H54 (cell line): ENCODE data around the gene AP2A2.

Experiments used
- DNase-seq: peaks from one replicate; pipeline ENCODE4 v3.0.0; 2011; ENCODE audit warnings: low spot score, mixed read lengths; ENCODE audit not compliant: insufficient read length
- FAIRE-seq: peaks from 3 replicates; lab custom pipeline; 2011; peaks lifted over from hg19 to GRCh38; lab: Jason Lieb, UNC
- POLR2A ChIP-seq: IDR thresholded peaks from 2 replicates; pipeline ENCODE4 v1.6.1; 2011; ENCODE audit warnings: low read depth, mild to moderate bottlenecking, low read length

AP2A2 gene

DNA sequence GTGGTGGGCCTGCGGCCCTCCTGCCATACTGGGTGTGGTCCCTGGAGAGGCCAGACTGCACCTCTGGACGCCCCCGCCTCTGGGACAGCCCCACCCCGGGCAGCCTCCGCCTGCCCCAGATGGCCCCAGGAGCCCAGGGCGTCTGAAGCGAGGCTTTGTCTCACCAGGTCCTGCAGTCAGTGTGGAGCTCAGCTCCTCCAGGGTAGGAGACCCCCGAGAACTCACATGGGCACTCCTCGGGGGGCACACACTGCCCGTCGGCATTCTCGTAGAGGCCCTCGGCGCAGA is 100.4 kb downstream of the AP2A2 start:
- no peak for FAIRE-seq
- no peak for TF ChIP-seq POLR2A
- DNase-seq = no peak

- no peak for TF ChIP-seq POLR2A
- no peak for DNase-seq
- FAIRE-seq = no peak
These were observed 101.2 kb downstream of the AP2A2 start for GRCh38 chr11:1026641-1027482.

DNA sequence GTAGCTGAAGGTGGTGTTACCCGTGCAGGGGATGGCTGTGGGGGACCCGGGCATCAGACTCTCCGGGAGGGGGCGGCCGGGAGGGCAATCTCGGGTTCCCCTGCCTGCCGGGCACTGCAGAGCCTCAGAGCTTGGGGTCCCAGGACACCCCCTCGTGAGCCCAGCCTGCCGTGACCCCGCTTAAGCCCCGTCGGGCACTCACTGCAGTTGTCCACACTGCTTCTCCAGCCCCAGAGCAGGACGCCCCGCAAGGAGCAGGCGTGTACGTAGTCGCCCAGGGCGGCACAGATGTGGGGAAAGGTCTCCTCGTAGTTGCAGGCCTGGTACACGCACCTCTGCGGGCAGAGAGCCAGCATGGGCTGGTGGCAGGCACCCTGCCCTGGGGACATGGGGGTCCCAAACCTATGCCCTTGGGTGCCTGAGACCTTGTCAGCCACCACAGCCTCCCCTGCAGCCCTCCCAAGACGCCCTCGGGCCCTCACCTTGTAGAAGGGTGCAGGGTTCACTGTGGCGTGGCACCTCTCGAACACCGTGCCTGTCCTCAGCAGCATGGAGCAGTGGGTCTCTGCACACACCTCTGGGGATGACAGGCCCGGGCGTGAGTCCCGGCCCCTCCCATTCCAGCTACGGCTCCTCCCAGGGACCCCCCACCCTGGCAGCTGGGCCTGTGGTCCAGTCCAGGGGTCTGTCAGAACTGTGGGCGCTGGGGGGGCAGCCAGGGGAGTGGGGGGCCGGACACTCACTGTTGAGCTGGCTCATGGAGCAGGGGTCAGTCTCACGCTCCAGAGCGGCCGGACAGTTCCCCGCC is 102.0 kb downstream of the AP2A2 start:
- FAIRE-seq (no peak), DNase-seq (no peak)
- TF ChIP-seq POLR2A = no peak

DNA sequence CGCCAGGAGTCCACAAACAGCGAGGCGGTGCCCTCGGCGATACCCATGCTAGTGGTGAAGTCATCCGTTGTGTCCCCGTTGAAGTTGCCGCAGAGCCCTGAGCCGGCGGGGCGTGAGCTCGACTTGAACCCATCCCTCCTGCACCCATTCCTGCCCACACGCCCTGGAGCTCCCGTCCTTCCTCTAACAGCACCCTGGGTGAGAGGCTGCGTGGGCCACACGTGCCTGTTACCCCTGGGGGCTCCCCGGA is 102.5 kb downstream of the AP2A2 start:
- TF ChIP-seq POLR2A = no peak
- FAIRE-seq (no peak), DNase-seq (no peak)

GRCh38 chr11:1028616-1029015 is 102.9 kb downstream of the AP2A2 start:
- DNase-seq (no peak), FAIRE-seq (no peak)
- TF ChIP-seq POLR2A = no peak

- no peak for DNase-seq
- no peak for FAIRE-seq
- no peak for TF ChIP-seq POLR2A
These were observed 103.4 kb downstream of the AP2A2 start for GRCh38 chr11:1029051-1029450.

GRCh38 chr11:1029654-1030053 is 104.0 kb downstream of the AP2A2 start:
- no peak for DNase-seq
- no peak for TF ChIP-seq POLR2A
- no peak for FAIRE-seq

- DNase-seq = no peak
- FAIRE-seq = no peak
- TF ChIP-seq POLR2A = no peak
These were observed 104.4 kb downstream of the AP2A2 start for GRCh38 chr11:1030086-1030485.

DNA sequence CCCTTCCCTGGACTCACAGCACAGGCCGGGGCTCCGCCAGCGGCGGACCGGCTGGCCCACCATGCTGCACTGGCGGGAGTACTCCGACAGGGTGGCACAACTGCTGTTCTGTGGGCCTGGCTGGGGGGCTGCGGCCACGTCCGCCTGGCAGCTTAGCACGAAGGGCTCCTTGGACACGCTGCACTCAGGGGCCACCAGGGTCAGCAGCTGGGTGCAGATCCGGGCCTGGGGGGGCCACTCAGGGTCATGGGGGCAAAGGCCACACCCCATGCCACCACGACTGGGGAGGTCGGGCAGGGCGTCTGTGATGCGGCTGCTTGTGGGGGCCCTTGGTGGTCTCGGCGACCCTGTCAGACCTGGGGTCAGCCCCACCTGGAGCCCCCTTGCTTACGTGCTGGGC is 104.9 kb downstream of the AP2A2 start:
- DNase-seq = no peak
- no peak for FAIRE-seq
- TF ChIP-seq POLR2A = no peak

DNA sequence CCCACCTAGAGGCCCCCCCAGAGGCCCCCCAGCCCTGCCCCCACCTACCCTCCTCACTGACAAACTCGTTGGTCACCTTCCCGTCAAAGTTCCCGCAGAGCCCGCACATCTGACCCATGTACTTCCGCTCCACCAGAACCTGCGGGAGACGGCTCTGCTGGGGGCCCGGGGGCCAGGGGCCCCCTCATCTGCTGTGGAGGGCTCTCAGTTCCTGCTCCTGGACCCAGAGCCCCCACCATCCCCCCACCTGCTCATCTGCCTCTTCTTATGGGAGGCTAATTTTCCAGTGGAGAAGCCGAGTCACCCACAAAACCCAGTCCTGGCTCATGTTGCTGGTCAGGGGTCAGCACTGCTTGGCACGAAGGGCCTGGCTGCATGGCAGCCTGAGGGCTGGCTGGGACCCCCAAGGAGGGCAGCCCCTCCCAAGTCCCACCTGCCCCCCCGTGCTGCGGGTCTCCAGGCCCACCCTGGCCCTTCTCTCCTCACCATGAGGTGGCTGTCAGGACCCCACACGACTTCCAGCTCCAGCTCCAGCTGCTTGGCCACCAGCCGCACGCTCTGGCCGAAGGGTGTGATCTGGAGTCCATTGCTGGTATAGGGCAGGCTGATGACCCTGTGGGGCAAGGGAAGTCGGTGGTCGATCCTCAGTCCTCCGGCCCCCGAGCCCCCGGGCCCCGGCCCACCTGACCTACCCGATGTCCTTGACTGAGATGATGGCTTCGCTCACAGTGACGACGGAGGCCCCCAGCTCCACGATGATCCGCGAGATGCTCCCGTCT is 105.6 kb downstream of the AP2A2 start:
- no peak for TF ChIP-seq POLR2A
- no peak for FAIRE-seq
- no peak for DNase-seq

- no peak for DNase-seq
- FAIRE-seq = no peak
- TF ChIP-seq POLR2A = no peak
These were observed 106.7 kb downstream of the AP2A2 start for GRCh38 chr11:1032310-1032891.

- FAIRE-seq = no peak
- no peak for DNase-seq
- TF ChIP-seq POLR2A = no peak
These were observed 107.5 kb downstream of the AP2A2 start for GRCh38 chr11:1033016-1033798.

DNA sequence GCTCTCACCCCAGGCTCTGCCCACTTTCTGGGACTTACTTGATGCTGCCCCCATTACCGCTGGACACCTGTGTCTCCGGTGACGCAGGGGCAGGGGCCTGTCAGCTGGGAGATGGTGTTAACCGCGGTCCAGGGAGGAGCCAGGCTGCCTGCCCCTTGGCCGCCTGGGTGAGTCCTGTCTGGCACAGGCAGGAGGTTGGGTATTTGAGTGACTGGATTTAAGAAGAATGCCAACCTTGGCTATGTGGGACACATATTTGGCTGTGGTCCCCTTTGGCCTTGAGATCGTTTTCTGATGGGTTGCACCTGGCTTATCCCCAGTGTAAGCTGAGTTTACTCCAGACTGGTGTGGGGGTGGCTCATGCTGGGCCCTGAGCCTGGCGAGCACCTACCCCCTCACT is 108.3 kb downstream of the AP2A2 start:
- no peak for FAIRE-seq
- peak; percentile 72 for DNase-seq

More for the DNA sequence above, 108.3 kb downstream of the AP2A2 start:
- TF ChIP-seq POLR2A = no peak
